Tibial nerve (tissue), 4 donors: Measurements from ENCODE around the gene AUNIP. TPM values are rescaled to one million over a fixed set of nuclear protein-coding genes. Genes with fewer than 3 reads are reported as not detected.

ENCODE experiments used
- DNase-seq, 2 donors: peaks; one replicate each; pipeline ENCODE4 v3.0.0-alpha.2; 2019; ENCODE audit warnings: low spot score in 2 of 2
- H3K27ac ChIP-seq, 4 donors: fragments of 200-600 bp; sonication (generic) in 3 of 4; one replicate each; pipeline ENCODE4 v1.5.1; 2017 to 2019; ENCODE audit warnings: mild to moderate bottlenecking in 1 of 4
- H3K27me3 ChIP-seq, 2 donors: fragments of 200-600 bp; sonication (generic) in 1 of 2; one replicate each; pipeline versions ENCODE4 v1.5.1 to v1.6.0; 2017 to 2019
- H3K36me3 ChIP-seq, 3 donors: fragments of 200-600 bp; sonication (generic); one replicate each; pipeline ENCODE4 v1.5.1; 2018 to 2019
- H3K4me1 ChIP-seq, 4 donors: fragments of 200-600 bp; sonication (generic) in 3 of 4; one replicate each; pipeline ENCODE4 v1.5.1; 2017 to 2019
- H3K4me3 ChIP-seq, 4 donors: fragments of 200-600 bp; sonication (generic) in 3 of 4; one replicate each; pipeline ENCODE4 v1.5.1; 2017 to 2019; ENCODE audit warnings: mild to moderate bottlenecking in 1 of 4, moderate library complexity in 1 of 4
- H3K9me3 ChIP-seq, 4 donors: fragments of 200-600 bp; sonication (generic) in 3 of 4; one replicate each; pipeline ENCODE4 v1.5.1; 2017 to 2019
- CTCF ChIP-seq, 5 experiments: fragments of 200-600 bp in 3 of 5; fragments of 450-650 bp in 2 of 5; sonication (generic) in 3 of 5; IDR thresholded peaks; one replicate each; pipeline ENCODE4 v1.5.1; 2016 to 2019; ENCODE audit warnings: antibody characterized with exemption in 5 of 5, mild to moderate bottlenecking in 3 of 5, moderate library complexity in 2 of 5
- EP300 ChIP-seq, 2 donors: sonication (generic); formaldehyde crosslinking; IDR thresholded peaks; one replicate each; pipeline ENCODE4 v1.6.1; 2017; ENCODE audit warnings: antibody characterized with exemption in 2 of 2, mild to moderate bottlenecking in 1 of 2
- POLR2A ChIP-seq, 2 donors: fragments of 450-650 bp; IDR thresholded peaks; one replicate each; pipeline ENCODE4 v1.6.1; 2017; ENCODE audit warnings: antibody characterized with exemption in 2 of 2, mild to moderate bottlenecking in 2 of 2, moderate library complexity in 2 of 2
- WGBS, 2 donors: methylation state at CpG; one replicate each; pipeline ENCODE4 v1.1.5; 2018; 5-methylcytosine and 5-hydroxymethylcytosine counted together
- total RNA-seq, 4 donors: library from RNA; depleted of rRNA; stranded (reverse); fragments of >200 nt; gene quantifications; one replicate each; pipeline ENCODE4 v1.1.0, GENCODE V29; 2016

The AUNIP gene
- total RNA-seq, 4 donors from 2014 or later = not detected

- H3K36me3 ChIP-seq = peaks cover 0 to 3% (median 0%) of the 10 kb centered on the region in 3 donors
- H3K4me1 ChIP-seq = peaks cover 0 to 78% (median 27%) of the 10 kb centered on the region in 4 donors
- no peak for DNase-seq
- no peaks in the 10 kb centered on the region for H3K27me3 ChIP-seq
- H3K9me3 ChIP-seq = no peaks in the 10 kb centered on the region
- H3K27ac ChIP-seq = peak within 1 kb of the TSS; percentile 74 to 91 (median 82)
- peak within 1 kb of the TSS; percentile 48 to 77 (median 68) for H3K4me3 ChIP-seq
- 1% methylated on average over 43 to 53 of the region's 91 CpGs for WGBS, 2 donors
- TF ChIP-seq CTCF (IDR thresholded peaks at IDR 0.05) (no peak), POLR2A (IDR thresholded peaks at IDR 0.05) (no peak), EP300 (IDR thresholded peaks at IDR 0.05) (peak in 1 of 2 donors; percentile 20)
Measured at GRCh38 chr1:25799935-25800702, 59.1 kb downstream of the AUNIP start, which contains the start of gene SELENON. SELENON (plus strand) TSS chr1:25800193; CDS start chr1:25800231, 38 bp downstream.

GRCh38 chr1:25799352-25799934 is 59.8 kb downstream of the AUNIP start:
- Histone ChIP-seq H3K4me3 (peak overlapping the region in 3 of 4 donors; percentile 38 to 75 (median 55)), H3K36me3 (no peaks in the 10 kb centered on the region), H3K9me3 (no peaks in the 10 kb centered on the region), H3K27ac (peak overlapping the region; percentile 71 to 91 (median 74)), H3K4me1 (peaks cover 0 to 71% (median 23%) of the 10 kb centered on the region in 4 donors), H3K27me3 (no peaks in the 10 kb centered on the region)
- TF ChIP-seq CTCF (IDR thresholded peaks at IDR 0.05) (no peak), POLR2A (IDR thresholded peaks at IDR 0.05) (no peak), EP300 (IDR thresholded peaks at IDR 0.05) (no peak)
- DNase-seq = no peak
- WGBS, 2 donors = 15 to 34% methylated on average over 5 to 12 of the region's 12 CpGs

- 80 to 88% methylated on average over 5 to 8 of the region's 8 CpGs for WGBS, 2 donors
- no peak for TF ChIP-seq CTCF (IDR thresholded peaks at IDR 0.05)
- no peak for TF ChIP-seq EP300 (IDR thresholded peaks at IDR 0.05)
- no peak for TF ChIP-seq POLR2A (IDR thresholded peaks at IDR 0.05)
- Histone ChIP-seq H3K4me3 (no peak overlapping the region), H3K27me3 (no peaks in the 10 kb centered on the region), H3K9me3 (no peaks in the 10 kb centered on the region), H3K27ac (peak overlapping the region in 1 of 4 donors; percentile 91), H3K4me1 (peaks cover 0 to 64% (median 20%) of the 10 kb centered on the region in 4 donors), H3K36me3 (no peaks in the 10 kb centered on the region)
- no peak for DNase-seq
Measured at GRCh38 chr1:25798666-25799351, 60.4 kb downstream of the AUNIP start.

- no peak for DNase-seq
- no peaks in the 10 kb centered on the region for H3K36me3 ChIP-seq
- no peak overlapping the region for H3K4me3 ChIP-seq
- no peak overlapping the region for H3K27ac ChIP-seq
- no peaks in the 10 kb centered on the region for H3K27me3 ChIP-seq
- H3K4me1 ChIP-seq = peaks cover 0 to 56% (median 16%) of the 10 kb centered on the region in 4 donors
- TF ChIP-seq EP300 (IDR thresholded peaks at IDR 0.05) (no peak), CTCF (IDR thresholded peaks at IDR 0.05) (peak; percentile 11 to 21 (median 12))
- H3K9me3 ChIP-seq = no peaks in the 10 kb centered on the region
- 80 to 82% methylated on average over 7 to 8 of the region's 8 CpGs for WGBS, 2 donors
Measured at GRCh38 chr1:25797939-25798338, 61.3 kb downstream of the AUNIP start.
